IPS-15b (cell line): ENCODE measurements around the gene DCTN2.
"Not testable (repeated sequence)": the region's sequence is repeated elsewhere in the genome, so short reads cannot be mapped to it uniquely, and the experiment has no call there.

Experiments used
- H3K27me3 ChIP-seq: one replicate; pipeline ENCODE4 v1.6.1; 2013; ENCODE audit warnings: low read length; ENCODE audit not compliant: control insufficient read depth, insufficient read depth
- H3K36me3 ChIP-seq: one replicate; pipeline ENCODE4 v1.6.1; 2013; ENCODE audit warnings: low read length; ENCODE audit not compliant: control insufficient read depth, insufficient read depth
- H3K4me1 ChIP-seq: one replicate; pipeline ENCODE4 v1.6.1; 2013; ENCODE audit warnings: mild to moderate bottlenecking, low read length; ENCODE audit not compliant: control insufficient read depth, insufficient read depth
- H3K4me3 ChIP-seq: one replicate; pipeline ENCODE4 v1.5.1; 2013; ENCODE audit warnings: low read depth, low read length
- H3K9ac ChIP-seq: one replicate; pipeline ENCODE4 v1.6.1; 2013; ENCODE audit warnings: low read depth, mild to moderate bottlenecking, low read length
- H3K9me3 ChIP-seq: one replicate; pipeline ENCODE4 v1.6.1; 2013; ENCODE audit warnings: mild to moderate bottlenecking, low read length; ENCODE audit not compliant: control insufficient read depth, insufficient read depth

The DCTN2 gene

GRCh38 chr12:57522887-57523705 is 23.9 kb downstream of the DCTN2 start:
- Histone ChIP-seq H3K27me3 (no peaks in the 10 kb centered on the region), H3K4me1 (peaks cover 13% of the 10 kb centered on the region), H3K4me3 (peak overlapping the region; percentile 90), H3K9me3 (no peaks in the 10 kb centered on the region), H3K36me3 (peaks cover 15% of the 10 kb centered on the region), H3K9ac (peak overlapping the region; percentile 79)

- Histone ChIP-seq H3K4me3 (peak within 1 kb of the TSS; percentile 90), H3K9ac (peak within 1 kb of the TSS; percentile 79), H3K4me1 (peaks cover 13% of the 10 kb centered on the region), H3K36me3 (peaks cover 14% of the 10 kb centered on the region), H3K9me3 (no peaks in the 10 kb centered on the region), H3K27me3 (no peaks in the 10 kb centered on the region)
Measured at GRCh38 chr12:57522011-57522886, 24.7 kb downstream of the DCTN2 start, which contains the start of gene MBD6. Gene MBD6 (plus strand): TSS chr12:57522824. CDS start chr12:57524304, 1,480 bp downstream.

- Histone ChIP-seq H3K36me3 (peaks cover 21% of the 10 kb centered on the region), H3K9me3 (no peaks in the 10 kb centered on the region), H3K4me1 (peaks cover 13% of the 10 kb centered on the region), H3K4me3 (peak overlapping the region; percentile 75), H3K9ac (no peak overlapping the region), H3K27me3 (no peaks in the 10 kb centered on the region)
Measured at GRCh38 chr12:57521525-57522010, 25.4 kb downstream of the DCTN2 start.

GRCh38 chr12:57520053-57520818 is 26.8 kb downstream of the DCTN2 start, which contains the start of gene DDIT3:
Gene DDIT3 (minus strand): TSS chr12:57520514. CDS start chr12:57517406, 3,108 bp downstream.
- peaks cover 28% of the 10 kb centered on the region for H3K36me3 ChIP-seq
- H3K27me3 ChIP-seq: no peaks in the 10 kb centered on the region
- peaks cover 13% of the 10 kb centered on the region for H3K4me1 ChIP-seq
- H3K9me3 ChIP-seq: no peaks in the 10 kb centered on the region
- peak within 1 kb of the TSS; percentile 97 for H3K4me3 ChIP-seq
- H3K9ac ChIP-seq: peak within 1 kb of the TSS; percentile 98

- H3K9me3 ChIP-seq: no peaks in the 10 kb centered on the region
- peaks cover 13% of the 10 kb centered on the region for H3K4me1 ChIP-seq
- peaks cover 33% of the 10 kb centered on the region for H3K36me3 ChIP-seq
- peak overlapping the region; percentile 98 for H3K9ac ChIP-seq
- H3K4me3 ChIP-seq: peak overlapping the region; percentile 97
- H3K27me3 ChIP-seq: no peaks in the 10 kb centered on the region
Measured at GRCh38 chr12:57519796-57520052, 27.3 kb downstream of the DCTN2 start.

- Histone ChIP-seq H3K9ac (peak overlapping the region; percentile 98), H3K27me3 (no peaks in the 10 kb centered on the region), H3K4me1 (peaks cover 12% of the 10 kb centered on the region), H3K9me3 (no peaks in the 10 kb centered on the region), H3K4me3 (peak overlapping the region; percentile 97), H3K36me3 (peaks cover 39% of the 10 kb centered on the region)
Measured at GRCh38 chr12:57518920-57519795, 27.8 kb downstream of the DCTN2 start.

- Histone ChIP-seq H3K27me3 (no peaks in the 10 kb centered on the region), H3K4me1 (peaks cover 5% of the 10 kb centered on the region), H3K9ac (no peak overlapping the region), H3K36me3 (peaks cover 43% of the 10 kb centered on the region), H3K9me3 (no peaks in the 10 kb centered on the region), H3K4me3 (peak overlapping the region; percentile 97)
Measured at GRCh38 chr12:57518176-57518919, 28.6 kb downstream of the DCTN2 start.

- H3K4me3 ChIP-seq: peak overlapping the region; percentile 97
- H3K9ac ChIP-seq, H3K4me1 ChIP-seq, H3K9me3 ChIP-seq, H3K27me3 ChIP-seq: not testable (repeated sequence)
- H3K36me3 ChIP-seq: peaks cover 49% of the 10 kb centered on the region
Measured at GRCh38 chr12:57517718-57518117, 29.3 kb downstream of the DCTN2 start.

- Histone ChIP-seq H3K9ac (no peak overlapping the region), H3K36me3 (peaks cover 54% of the 10 kb centered on the region), H3K27me3 (no peaks in the 10 kb centered on the region), H3K4me3 (no peak overlapping the region), H3K4me1 (peaks cover 5% of the 10 kb centered on the region), H3K9me3 (no peaks in the 10 kb centered on the region)
Measured at GRCh38 chr12:57517187-57517586, 29.8 kb downstream of the DCTN2 start.

GRCh38 chr12:57516617-57517153 is 30.3 kb downstream of the DCTN2 start:
- no peaks in the 10 kb centered on the region for H3K9me3 ChIP-seq
- no peak overlapping the region for H3K9ac ChIP-seq
- no peak overlapping the region for H3K4me3 ChIP-seq
- H3K27me3 ChIP-seq: no peaks in the 10 kb centered on the region
- H3K4me1 ChIP-seq: peaks cover 5% of the 10 kb centered on the region
- peaks cover 59% of the 10 kb centered on the region for H3K36me3 ChIP-seq
